H9 (cell line): ENCODE measurements around the gene MYOF. TPM values are rescaled to one million over a fixed set of nuclear protein-coding genes. Genes with fewer than 3 reads are reported as not detected.

ENCODE experiments used
- DNase-seq: peaks from one replicate; pipeline ENCODE4 v3.0.0-alpha.2; 2017
- H2AFZ ChIP-seq: one replicate; pipeline ENCODE4 v1.6.1; 2013; ENCODE audit warnings: mild to moderate bottlenecking, low read length, control low read depth, moderate library complexity
- H2AK5ac ChIP-seq: 2 replicates; pipeline ENCODE4 v1.6.1; 2013; ENCODE audit warnings: low read length, control low read depth, mixed read lengths; ENCODE audit not compliant: insufficient read length
- H2BK120ac ChIP-seq: one replicate; pipeline ENCODE4 v1.6.1; 2013; ENCODE audit warnings: low read depth, mild to moderate bottlenecking, low read length, control low read depth, inconsistent platforms; ENCODE audit not compliant: poor library complexity, severe bottlenecking
- H2BK12ac ChIP-seq: 2 replicates; pipeline ENCODE4 v1.6.1; 2013; ENCODE audit warnings: low read length, control low read depth, mixed read lengths, low read depth; ENCODE audit not compliant: insufficient read length
- H2BK15ac ChIP-seq: 2 replicates; pipeline ENCODE4 v1.6.1; 2013; ENCODE audit warnings: low read depth, low read length, control low read depth
- H2BK20ac ChIP-seq: one replicate; pipeline ENCODE4 v1.6.1; 2013; ENCODE audit warnings: low read depth, mild to moderate bottlenecking, low read length, control low read depth, inconsistent platforms; ENCODE audit not compliant: poor library complexity, severe bottlenecking
- H2BK5ac ChIP-seq: 2 replicates; pipeline ENCODE4 v1.6.1; 2013; ENCODE audit warnings: low read length, control low read depth, mixed read lengths; ENCODE audit not compliant: insufficient read length
- H3K14ac ChIP-seq: 2 replicates; pipeline ENCODE4 v1.6.1; 2013; ENCODE audit warnings: low read length, control low read depth; ENCODE audit not compliant: insufficient read depth
- H3K18ac ChIP-seq: 2 replicates; pipeline ENCODE4 v1.6.1; 2013; ENCODE audit warnings: low read depth, mild to moderate bottlenecking, mixed read lengths, low read length, control low read depth; ENCODE audit not compliant: insufficient read length
- H3K23ac ChIP-seq: 2 replicates; pipeline ENCODE4 v1.6.1; 2013; ENCODE audit warnings: low read length, control low read depth, mixed read lengths, low read depth; ENCODE audit not compliant: insufficient read length
- H3K23me2 ChIP-seq: 2 replicates; pipeline ENCODE4 v1.6.1; 2013; ENCODE audit warnings: low read depth, mild to moderate bottlenecking, mixed read lengths, low read length, control low read depth; ENCODE audit not compliant: insufficient read length, poor library complexity, severe bottlenecking
- H3K27ac ChIP-seq: 2 replicates; pipeline ENCODE4 v1.5.1; 2013; ENCODE audit warnings: low read length, control low read depth, mixed read lengths, low read depth; ENCODE audit not compliant: insufficient read length
- H3K27me3 ChIP-seq: 2 replicates; pipeline ENCODE4 v1.6.1; 2013; ENCODE audit warnings: low read length, control low read depth, inconsistent platforms; ENCODE audit not compliant: insufficient read depth
- H3K4ac ChIP-seq: 2 replicates; pipeline ENCODE4 v1.6.1; 2013; ENCODE audit warnings: low read depth, mild to moderate bottlenecking, control low read depth, inconsistent platforms, low read length, moderate library complexity
- H3K4me1 ChIP-seq: 2 replicates; pipeline ENCODE4 v1.6.1; 2013; ENCODE audit warnings: low read length, control low read depth, inconsistent platforms; ENCODE audit not compliant: insufficient read depth
- H3K4me2 ChIP-seq: 2 replicates; pipeline ENCODE4 v1.6.1; 2013; ENCODE audit warnings: low read length, control low read depth, mixed read lengths; ENCODE audit not compliant: insufficient read length, insufficient read depth
- H3K56ac ChIP-seq: 2 replicates; pipeline ENCODE4 v1.6.1; 2013; ENCODE audit warnings: low read depth, mild to moderate bottlenecking, mixed read lengths, low read length, control low read depth; ENCODE audit not compliant: insufficient read length
- H3K79me1 ChIP-seq: 2 replicates; pipeline ENCODE4 v1.6.1; 2013; ENCODE audit warnings: low read depth, mild to moderate bottlenecking, moderate library complexity, low read length, control low read depth, inconsistent platforms; ENCODE audit not compliant: insufficient read depth, poor library complexity, severe bottlenecking
- H3K79me2 ChIP-seq: 2 replicates; pipeline ENCODE4 v1.6.1; 2013; ENCODE audit warnings: low read length, control low read depth, inconsistent platforms; ENCODE audit not compliant: insufficient read depth
- H3K9ac ChIP-seq: 2 replicates; pipeline ENCODE4 v1.6.1; 2013; ENCODE audit warnings: low read length, control low read depth, mixed read lengths; ENCODE audit not compliant: insufficient read length; ENCODE audit errors: extremely low read depth
- H3K9me3 ChIP-seq: one replicate; pipeline ENCODE4 v1.6.1; 2013; ENCODE audit warnings: low read depth, low read length, inconsistent platforms; ENCODE audit not compliant: control insufficient read depth
- H3T11ph ChIP-seq: one replicate; pipeline ENCODE4 v1.6.1; 2013; ENCODE audit warnings: mild to moderate bottlenecking, low read length, control low read depth, inconsistent platforms
- H4K20me1 ChIP-seq: one replicate; pipeline ENCODE4 v1.6.1; 2013; ENCODE audit not compliant: control insufficient read depth, insufficient read length, insufficient read depth
- H4K5ac ChIP-seq: 2 replicates; pipeline ENCODE4 v1.6.1; 2013; ENCODE audit warnings: low read depth, mild to moderate bottlenecking, mixed read lengths, low read length, control low read depth; ENCODE audit not compliant: insufficient read length
- H4K8ac ChIP-seq: replicated peaks from 2 replicates; pipeline ENCODE4 v1.6.1; 2013; ENCODE audit warnings: low read length, control low read depth, mixed read lengths, low read depth; ENCODE audit not compliant: insufficient read length
- H4K91ac ChIP-seq: 2 replicates; pipeline ENCODE4 v1.6.1; 2013; ENCODE audit warnings: low read depth, mild to moderate bottlenecking, moderate library complexity, mixed read lengths, low read length, control low read depth; ENCODE audit not compliant: insufficient read length
- H3K27ac Mint-ChIP-seq, 3 experiments: 2 replicates in 2 of 3; 3 replicates in 1 of 3; pipeline ENCODE4 v1.8.0; 2020 to 2021; ENCODE audit warnings: mixed read lengths in 3 of 3, mild to moderate bottlenecking in 1 of 3, moderate library complexity in 1 of 3
- H3K27me3 Mint-ChIP-seq: 2 replicates; pipeline ENCODE4 v1.8.0; 2021; ENCODE audit warnings: low read depth, mild to moderate bottlenecking, moderate library complexity, mixed read lengths
- H3K36me3 Mint-ChIP-seq, 3 experiments: 2 replicates in 2 of 3; 3 replicates in 1 of 3; pipeline ENCODE4 v1.8.0; 2020 to 2021; ENCODE audit warnings: low read depth in 3 of 3, mixed read lengths in 3 of 3; ENCODE audit not compliant: insufficient read depth in 1 of 3
- H3K4me1 Mint-ChIP-seq, 2 experiments: 2 replicates each; pipeline ENCODE4 v1.8.0; 2020; ENCODE audit warnings: mixed read lengths in 2 of 2
- H3K4me3 Mint-ChIP-seq, 2 experiments: 2 replicates in 1 of 2; 3 replicates in 1 of 2; pipeline ENCODE4 v1.8.0; 2020 to 2021; ENCODE audit warnings: mild to moderate bottlenecking in 2 of 2, mixed read lengths in 2 of 2, moderate library complexity in 1 of 2
- H3K9me3 Mint-ChIP-seq, 2 experiments: 2 replicates in 1 of 2; 3 replicates in 1 of 2; pipeline ENCODE4 v1.8.0; 2020; ENCODE audit warnings: mild to moderate bottlenecking in 2 of 2, mixed read lengths in 2 of 2, moderate library complexity in 1 of 2
- WGBS: extraction: QIAGEN DNeasy Blood & Tissue Kit; methylation state at CpG from one replicate; pipeline ENCODE4 v1.1.7; 2013; ENCODE audit warnings: missing lambda C conversion rate, low lambda C conversion rate, mixed read lengths; ENCODE audit not compliant: insufficient read length; ENCODE audit errors: extremely low coverage; 5-methylcytosine and 5-hydroxymethylcytosine counted together
- total RNA-seq: library from RNA; stranded (reverse); gene quantifications from 2 replicates; pipeline ENCODE4 v1.2.1, GENCODE V29; 2021
- TF ChIP-seq, protein P1 (sequence below): fragments of 200-600 bp; sonication (generic); conservative IDR thresholded peaks from 3 replicates; pipeline ENCODE4 v1.8.0; 2021; ENCODE audit warnings: antibody characterized with exemption, mild to moderate bottlenecking

MYOF gene
- total RNA-seq, 1 experiment from 2014 or later = 2.8 TPM

DNA sequence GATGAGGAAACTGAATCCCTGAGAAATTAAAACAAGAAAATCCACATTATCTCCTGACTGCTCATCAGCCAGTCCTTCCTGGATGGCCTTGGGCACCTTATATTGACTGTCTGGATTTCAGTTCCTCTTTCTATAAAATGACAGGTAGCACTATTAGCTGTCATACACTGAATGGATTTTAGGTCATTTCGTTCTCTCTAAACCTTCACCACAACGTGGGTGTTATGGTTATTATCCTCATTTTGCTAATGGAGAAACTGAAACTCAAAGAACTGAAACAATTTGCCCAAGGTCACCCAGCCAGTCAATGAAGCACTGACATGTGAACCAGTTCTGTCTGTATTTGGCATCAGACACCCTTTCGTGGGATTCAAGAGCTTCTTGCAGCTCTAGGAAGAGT, 214.6 kb downstream of the MYOF start:
- Histone ChIP-seq H3K23me2 (peaks cover under 1% of the 10 kb centered on the region), H3K23ac (no peak overlapping the region), H3K56ac (no peak overlapping the region), H3K18ac (no peak overlapping the region), H3K79me2 (no peaks in the 10 kb centered on the region), H2BK20ac (no peak overlapping the region), H2BK12ac (no peak overlapping the region), H2BK15ac (no peak overlapping the region), H2AK5ac (no peak overlapping the region), H3K79me1 (no peaks in the 10 kb centered on the region), H3K9me3 (peaks cover 16% of the 10 kb centered on the region), H2BK5ac (no peak overlapping the region), H3K27me3 (no peaks in the 10 kb centered on the region), H4K91ac (no peak overlapping the region), H4K5ac (no peak overlapping the region), H3T11ph (no peak overlapping the region), H4K20me1 (no peaks in the 10 kb centered on the region), H4K8ac (no peak overlapping the region), H3K14ac (no peak overlapping the region), H2AFZ (no peak overlapping the region), H3K9ac (no peak overlapping the region), H3K27ac (no peak overlapping the region), H3K4ac (no peak overlapping the region), H2BK120ac (no peak overlapping the region), H3K4me2 (no peak overlapping the region), H3K4me1 (peaks cover 9% of the 10 kb centered on the region; the same call in 1 of the 2 replicates)
- Mint-ChIP-seq H3K4me3 (no peak overlapping the region), H3K9me3 (peaks cover 28 to 53% of the 10 kb centered on the region in 2 experiments), H3K36me3 (peaks cover 26 to 47% (median 41%) of the 10 kb centered on the region in 3 experiments), H3K27ac (no peak overlapping the region), H3K27me3 (no peaks in the 10 kb centered on the region; the same call in 1 of the 2 replicates), H3K4me1 (peaks cover 14 to 19% of the 10 kb centered on the region in 2 experiments)
- WGBS = no CpG with 5 or more reads among the region's 3 CpGs
- TF ChIP-seq, protein P1, sequence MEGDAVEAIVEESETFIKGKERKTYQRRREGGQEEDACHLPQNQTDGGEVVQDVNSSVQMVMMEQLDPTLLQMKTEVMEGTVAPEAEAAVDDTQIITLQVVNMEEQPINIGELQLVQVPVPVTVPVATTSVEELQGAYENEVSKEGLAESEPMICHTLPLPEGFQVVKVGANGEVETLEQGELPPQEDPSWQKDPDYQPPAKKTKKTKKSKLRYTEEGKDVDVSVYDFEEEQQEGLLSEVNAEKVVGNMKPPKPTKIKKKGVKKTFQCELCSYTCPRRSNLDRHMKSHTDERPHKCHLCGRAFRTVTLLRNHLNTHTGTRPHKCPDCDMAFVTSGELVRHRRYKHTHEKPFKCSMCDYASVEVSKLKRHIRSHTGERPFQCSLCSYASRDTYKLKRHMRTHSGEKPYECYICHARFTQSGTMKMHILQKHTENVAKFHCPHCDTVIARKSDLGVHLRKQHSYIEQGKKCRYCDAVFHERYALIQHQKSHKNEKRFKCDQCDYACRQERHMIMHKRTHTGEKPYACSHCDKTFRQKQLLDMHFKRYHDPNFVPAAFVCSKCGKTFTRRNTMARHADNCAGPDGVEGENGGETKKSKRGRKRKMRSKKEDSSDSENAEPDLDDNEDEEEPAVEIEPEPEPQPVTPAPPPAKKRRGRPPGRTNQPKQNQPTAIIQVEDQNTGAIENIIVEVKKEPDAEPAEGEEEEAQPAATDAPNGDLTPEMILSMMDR = no peak
- DNase-seq = no peak
